Measurements from ENCODE around the gene CCDC169. TPM values are rescaled to one million over a fixed set of nuclear protein-coding genes. Genes with fewer than 3 reads are reported as not detected.

CCDC169 gene
- 1 to 10 TPM; 1.4 to 3.4 TPM for total RNA-seq
- polyA plus RNA-seq: under 1 TPM; 0.14 to 0.18 TPM
- long read RNA-seq, donor 1: 0 reads
- long read RNA-seq, donor 2: 0 reads
- long read RNA-seq, donor 3: 0 reads
- long read RNA-seq, donor 4: 0 reads
- long read RNA-seq, donor 5, full-length matches to known transcripts: 1 of 1 reads
- long read RNA-seq, donor 5, partial matches to known transcripts: 0 of 1 reads
- long read RNA-seq, donor 5, other reads (novel, unspliced or antisense): 0 of 1 reads

GRCh38 chr13:36297366-36298338, at the start of gene CCDC169:
Gene CCDC169 (minus strand): TSS chr13:36297814. CDS start chr13:36297719, 95 bp downstream.
- peak; percentile 82 for ATAC-seq (ENCODE audit: insufficient read depth, low FRiP score)
- 1 to 2% methylated on average over 53 of the region's 53 CpGs for WGBS, 2 donors
- Histone ChIP-seq H3K9me3 (ENCODE audit: control insufficient read depth in 4 of 4, insufficient read depth in 3 of 4, low read length in 3 of 4) (no peaks in the 10 kb centered on the region), H3K4me3 (peak within 1 kb of the TSS; percentile 39), H3K9ac (ENCODE audit: insufficient read depth in 1 of 2, low read length in 2 of 2) (peak within 1 kb of the TSS; percentile 89), H3K27me3 (ENCODE audit: control insufficient read depth in 3 of 3, insufficient read depth in 3 of 3, low read length in 2 of 3) (no peaks in the 10 kb centered on the region), H3K27ac (ENCODE audit: low read depth in 1 of 2, low read length in 1 of 2) (no peak within 1 kb of the TSS), H3K36me3 (ENCODE audit: control insufficient read depth in 4 of 4, insufficient read depth in 4 of 4, low read length in 4 of 4) (peaks cover 0 to 2% (median 0%) of the 10 kb centered on the region in 4 donors), H3K4me1 (ENCODE audit: control insufficient read depth in 5 of 5, insufficient read depth in 5 of 5, low read length in 5 of 5) (peaks cover 0 to 5% (median 0%) of the 10 kb centered on the region in 5 donors)
- TF ChIP-seq, protein P1, sequence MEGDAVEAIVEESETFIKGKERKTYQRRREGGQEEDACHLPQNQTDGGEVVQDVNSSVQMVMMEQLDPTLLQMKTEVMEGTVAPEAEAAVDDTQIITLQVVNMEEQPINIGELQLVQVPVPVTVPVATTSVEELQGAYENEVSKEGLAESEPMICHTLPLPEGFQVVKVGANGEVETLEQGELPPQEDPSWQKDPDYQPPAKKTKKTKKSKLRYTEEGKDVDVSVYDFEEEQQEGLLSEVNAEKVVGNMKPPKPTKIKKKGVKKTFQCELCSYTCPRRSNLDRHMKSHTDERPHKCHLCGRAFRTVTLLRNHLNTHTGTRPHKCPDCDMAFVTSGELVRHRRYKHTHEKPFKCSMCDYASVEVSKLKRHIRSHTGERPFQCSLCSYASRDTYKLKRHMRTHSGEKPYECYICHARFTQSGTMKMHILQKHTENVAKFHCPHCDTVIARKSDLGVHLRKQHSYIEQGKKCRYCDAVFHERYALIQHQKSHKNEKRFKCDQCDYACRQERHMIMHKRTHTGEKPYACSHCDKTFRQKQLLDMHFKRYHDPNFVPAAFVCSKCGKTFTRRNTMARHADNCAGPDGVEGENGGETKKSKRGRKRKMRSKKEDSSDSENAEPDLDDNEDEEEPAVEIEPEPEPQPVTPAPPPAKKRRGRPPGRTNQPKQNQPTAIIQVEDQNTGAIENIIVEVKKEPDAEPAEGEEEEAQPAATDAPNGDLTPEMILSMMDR (IDR thresholded peaks at IDR 0.05; ENCODE audit: control extremely low read depth, extremely low read depth): no peak
- DNase-seq: peak; percentile 84 to 87 (median 87)

DNA sequence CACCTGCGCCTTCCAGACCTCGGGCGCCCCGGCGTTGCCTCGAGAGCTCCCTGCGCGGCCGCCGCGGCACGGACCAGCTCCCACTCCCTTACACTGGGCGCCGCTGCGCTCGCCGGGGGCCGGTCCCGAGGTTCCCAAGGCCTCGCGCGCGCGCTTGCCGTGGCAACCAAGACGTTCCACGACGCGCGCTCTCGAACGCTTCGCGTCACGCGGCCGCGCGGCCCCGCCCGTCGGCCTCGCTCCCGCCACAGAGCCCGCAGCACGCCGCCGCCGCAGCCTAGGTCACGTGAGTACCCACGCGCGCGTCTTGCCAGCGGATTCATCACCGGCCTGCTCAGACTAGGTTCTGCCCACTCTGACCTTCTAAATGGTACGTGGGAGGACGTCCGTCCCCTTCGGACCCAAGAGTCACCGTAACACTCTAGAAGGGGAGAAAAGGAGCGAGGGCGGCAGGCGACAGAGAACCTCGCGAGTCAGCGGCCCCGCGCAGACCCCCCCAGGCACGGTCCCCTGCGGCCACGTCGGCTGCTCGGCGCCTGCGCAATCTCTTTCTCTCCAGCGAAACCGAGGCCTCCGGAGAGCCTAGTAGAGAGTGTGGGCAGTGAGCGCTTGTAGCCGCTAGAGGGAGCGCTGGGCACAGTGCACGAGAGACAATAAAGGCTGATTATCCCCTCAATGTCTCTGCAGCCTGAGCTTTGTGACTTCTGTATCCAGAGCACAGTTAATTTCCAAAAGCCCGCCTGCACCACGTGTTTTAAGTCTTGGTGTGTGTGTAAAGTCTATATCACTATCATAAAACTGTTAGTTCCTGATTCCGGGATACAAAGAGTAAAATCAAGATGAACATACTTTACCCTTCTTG, 48.8 kb upstream of the CCDC169 start, which contains the start of gene SPART:
Gene SPART (minus strand): TSS at position 173 of the 862 bp plus-strand sequence. CDS start 10,564 bp downstream, outside the sequence.
- peaks cover 0 to 16% (median 0%) of the 10 kb centered on the region in 5 donors for H3K4me1 ChIP-seq (ENCODE audit: control insufficient read depth in 5 of 5, insufficient read depth in 5 of 5, low read length in 5 of 5)
- ATAC-seq (ENCODE audit: insufficient read depth, low FRiP score): peak; percentile 90
- no peaks in the 10 kb centered on the region for H3K9me3 ChIP-seq (ENCODE audit: control insufficient read depth in 4 of 4, insufficient read depth in 3 of 4, low read length in 3 of 4)
- H3K27me3 ChIP-seq (ENCODE audit: control insufficient read depth in 3 of 3, insufficient read depth in 3 of 3, low read length in 2 of 3): no peaks in the 10 kb centered on the region
- H3K9ac ChIP-seq (ENCODE audit: insufficient read depth in 1 of 2, low read length in 2 of 2): peak within 1 kb of the TSS; percentile 98 to 100
- TF ChIP-seq, protein P1 (IDR thresholded peaks at IDR 0.05; ENCODE audit: control extremely low read depth, extremely low read depth): peak; percentile 82
- DNase-seq: peak; percentile 94 to 96 (median 96)
- peak within 1 kb of the TSS; percentile 87 for H3K4me3 ChIP-seq
- H3K27ac ChIP-seq (ENCODE audit: low read depth in 1 of 2, low read length in 1 of 2): peak within 1 kb of the TSS; percentile 82 to 97
- 0 to 1% methylated on average over 70 to 86 of the region's 86 CpGs for WGBS, 2 donors
- H3K36me3 ChIP-seq (ENCODE audit: control insufficient read depth in 4 of 4, insufficient read depth in 4 of 4, low read length in 4 of 4): no peaks in the 10 kb centered on the region

DNA sequence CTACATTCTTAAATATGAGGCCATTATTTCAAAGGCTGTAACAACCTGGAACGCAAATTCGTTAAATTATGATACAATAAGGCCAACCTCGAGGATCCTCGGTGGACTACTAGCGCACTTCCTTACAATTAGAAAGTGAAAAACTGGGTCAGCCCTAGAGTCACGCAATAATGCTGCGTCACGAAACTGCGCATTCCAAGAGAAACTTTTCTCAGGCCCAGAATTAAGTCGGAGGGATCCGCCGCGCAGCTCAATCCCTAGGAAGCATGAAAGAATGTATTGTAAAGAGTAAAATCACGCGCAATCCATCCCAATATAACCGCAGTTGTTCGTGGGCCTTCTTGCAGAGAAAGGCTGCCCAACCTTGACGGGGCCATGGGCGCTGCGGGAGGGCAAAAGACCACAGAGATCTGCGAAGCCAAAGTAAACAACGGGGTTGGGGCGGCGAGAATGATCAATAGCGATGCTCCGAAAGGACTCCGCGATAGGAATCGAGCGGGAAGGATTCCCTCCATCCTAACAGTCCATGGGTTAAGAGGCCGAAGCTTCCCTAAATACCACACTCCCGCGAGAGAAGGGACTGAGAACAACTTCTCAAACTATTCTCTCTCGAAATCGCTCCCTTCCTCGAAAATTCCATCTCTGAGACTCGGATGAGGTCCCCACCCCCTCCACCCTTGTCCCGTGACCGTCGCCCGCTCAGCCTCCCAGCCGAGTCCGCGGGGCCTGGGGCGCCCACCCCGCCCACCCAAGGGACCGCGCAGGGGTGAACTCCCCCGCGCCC, 48.0 kb upstream of the CCDC169 start:
- Histone ChIP-seq H3K4me3 (peak overlapping the region; percentile 87), H3K27ac (ENCODE audit: low read depth in 1 of 2, low read length in 1 of 2) (peak overlapping the region; percentile 82 to 97), H3K9me3 (ENCODE audit: control insufficient read depth in 4 of 4, insufficient read depth in 3 of 4, low read length in 3 of 4) (no peaks in the 10 kb centered on the region), H3K36me3 (ENCODE audit: control insufficient read depth in 4 of 4, insufficient read depth in 4 of 4, low read length in 4 of 4) (no peaks in the 10 kb centered on the region), H3K9ac (ENCODE audit: insufficient read depth in 1 of 2, low read length in 2 of 2) (peak overlapping the region; percentile 98 to 100), H3K27me3 (ENCODE audit: control insufficient read depth in 3 of 3, insufficient read depth in 3 of 3, low read length in 2 of 3) (no peaks in the 10 kb centered on the region), H3K4me1 (ENCODE audit: control insufficient read depth in 5 of 5, insufficient read depth in 5 of 5, low read length in 5 of 5) (peaks cover 0 to 16% (median 0%) of the 10 kb centered on the region in 5 donors)
- TF ChIP-seq, protein P1 (IDR thresholded peaks at IDR 0.05; ENCODE audit: control extremely low read depth, extremely low read depth): no peak
- ATAC-seq (ENCODE audit: insufficient read depth, low FRiP score): peak; percentile 45
- 1% methylated on average over 49 to 50 of the region's 50 CpGs for WGBS, 2 donors
- peak; percentile 87 to 93 (median 91) for DNase-seq

Data from lung (tissue), 16 donors.